H9 (cell line): ENCODE results near the gene SCUBE1. TPM values are rescaled to one million over a fixed set of nuclear protein-coding genes. Genes with fewer than 3 reads are reported as not detected.

ENCODE experiments used
- DNase-seq: peaks from one replicate; pipeline ENCODE4 v3.0.0-alpha.2; 2017
- H2AFZ ChIP-seq: one replicate; pipeline ENCODE4 v1.6.1; 2013; ENCODE audit warnings: mild to moderate bottlenecking, low read length, control low read depth, moderate library complexity
- H2AK5ac ChIP-seq: 2 replicates; pipeline ENCODE4 v1.6.1; 2013; ENCODE audit warnings: low read length, control low read depth, mixed read lengths; ENCODE audit not compliant: insufficient read length
- H2BK120ac ChIP-seq: one replicate; pipeline ENCODE4 v1.6.1; 2013; ENCODE audit warnings: low read depth, mild to moderate bottlenecking, low read length, control low read depth, inconsistent platforms; ENCODE audit not compliant: poor library complexity, severe bottlenecking
- H2BK12ac ChIP-seq: 2 replicates; pipeline ENCODE4 v1.6.1; 2013; ENCODE audit warnings: low read length, control low read depth, mixed read lengths, low read depth; ENCODE audit not compliant: insufficient read length
- H2BK15ac ChIP-seq: 2 replicates; pipeline ENCODE4 v1.6.1; 2013; ENCODE audit warnings: low read depth, low read length, control low read depth
- H2BK20ac ChIP-seq: one replicate; pipeline ENCODE4 v1.6.1; 2013; ENCODE audit warnings: low read depth, mild to moderate bottlenecking, low read length, control low read depth, inconsistent platforms; ENCODE audit not compliant: poor library complexity, severe bottlenecking
- H2BK5ac ChIP-seq: 2 replicates; pipeline ENCODE4 v1.6.1; 2013; ENCODE audit warnings: low read length, control low read depth, mixed read lengths; ENCODE audit not compliant: insufficient read length
- H3K14ac ChIP-seq: 2 replicates; pipeline ENCODE4 v1.6.1; 2013; ENCODE audit warnings: low read length, control low read depth; ENCODE audit not compliant: insufficient read depth
- H3K18ac ChIP-seq: 2 replicates; pipeline ENCODE4 v1.6.1; 2013; ENCODE audit warnings: low read depth, mild to moderate bottlenecking, mixed read lengths, low read length, control low read depth; ENCODE audit not compliant: insufficient read length
- H3K23ac ChIP-seq: 2 replicates; pipeline ENCODE4 v1.6.1; 2013; ENCODE audit warnings: low read length, control low read depth, mixed read lengths, low read depth; ENCODE audit not compliant: insufficient read length
- H3K23me2 ChIP-seq: 2 replicates; pipeline ENCODE4 v1.6.1; 2013; ENCODE audit warnings: low read depth, mild to moderate bottlenecking, mixed read lengths, low read length, control low read depth; ENCODE audit not compliant: insufficient read length, poor library complexity, severe bottlenecking
- H3K27ac ChIP-seq: 2 replicates; pipeline ENCODE4 v1.5.1; 2013; ENCODE audit warnings: low read length, control low read depth, mixed read lengths, low read depth; ENCODE audit not compliant: insufficient read length
- H3K27me3 ChIP-seq: 2 replicates; pipeline ENCODE4 v1.6.1; 2013; ENCODE audit warnings: low read length, control low read depth, inconsistent platforms; ENCODE audit not compliant: insufficient read depth
- H3K4ac ChIP-seq: 2 replicates; pipeline ENCODE4 v1.6.1; 2013; ENCODE audit warnings: low read depth, mild to moderate bottlenecking, control low read depth, inconsistent platforms, low read length, moderate library complexity
- H3K4me1 ChIP-seq: 2 replicates; pipeline ENCODE4 v1.6.1; 2013; ENCODE audit warnings: low read length, control low read depth, inconsistent platforms; ENCODE audit not compliant: insufficient read depth
- H3K4me2 ChIP-seq: 2 replicates; pipeline ENCODE4 v1.6.1; 2013; ENCODE audit warnings: low read length, control low read depth, mixed read lengths; ENCODE audit not compliant: insufficient read length, insufficient read depth
- H3K56ac ChIP-seq: 2 replicates; pipeline ENCODE4 v1.6.1; 2013; ENCODE audit warnings: low read depth, mild to moderate bottlenecking, mixed read lengths, low read length, control low read depth; ENCODE audit not compliant: insufficient read length
- H3K79me1 ChIP-seq: 2 replicates; pipeline ENCODE4 v1.6.1; 2013; ENCODE audit warnings: low read depth, mild to moderate bottlenecking, moderate library complexity, low read length, control low read depth, inconsistent platforms; ENCODE audit not compliant: insufficient read depth, poor library complexity, severe bottlenecking
- H3K79me2 ChIP-seq: 2 replicates; pipeline ENCODE4 v1.6.1; 2013; ENCODE audit warnings: low read length, control low read depth, inconsistent platforms; ENCODE audit not compliant: insufficient read depth
- H3K9ac ChIP-seq: 2 replicates; pipeline ENCODE4 v1.6.1; 2013; ENCODE audit warnings: low read length, control low read depth, mixed read lengths; ENCODE audit not compliant: insufficient read length; ENCODE audit errors: extremely low read depth
- H3K9me3 ChIP-seq: one replicate; pipeline ENCODE4 v1.6.1; 2013; ENCODE audit warnings: low read depth, low read length, inconsistent platforms; ENCODE audit not compliant: control insufficient read depth
- H3T11ph ChIP-seq: one replicate; pipeline ENCODE4 v1.6.1; 2013; ENCODE audit warnings: mild to moderate bottlenecking, low read length, control low read depth, inconsistent platforms
- H4K20me1 ChIP-seq: one replicate; pipeline ENCODE4 v1.6.1; 2013; ENCODE audit not compliant: control insufficient read depth, insufficient read length, insufficient read depth
- H4K5ac ChIP-seq: 2 replicates; pipeline ENCODE4 v1.6.1; 2013; ENCODE audit warnings: low read depth, mild to moderate bottlenecking, mixed read lengths, low read length, control low read depth; ENCODE audit not compliant: insufficient read length
- H4K8ac ChIP-seq: replicated peaks from 2 replicates; pipeline ENCODE4 v1.6.1; 2013; ENCODE audit warnings: low read length, control low read depth, mixed read lengths, low read depth; ENCODE audit not compliant: insufficient read length
- H4K91ac ChIP-seq: 2 replicates; pipeline ENCODE4 v1.6.1; 2013; ENCODE audit warnings: low read depth, mild to moderate bottlenecking, moderate library complexity, mixed read lengths, low read length, control low read depth; ENCODE audit not compliant: insufficient read length
- H3K27ac Mint-ChIP-seq, 3 experiments: 2 replicates in 2 of 3; 3 replicates in 1 of 3; pipeline ENCODE4 v1.8.0; 2020 to 2021; ENCODE audit warnings: mixed read lengths in 3 of 3, mild to moderate bottlenecking in 1 of 3, moderate library complexity in 1 of 3
- H3K27me3 Mint-ChIP-seq: 2 replicates; pipeline ENCODE4 v1.8.0; 2021; ENCODE audit warnings: low read depth, mild to moderate bottlenecking, moderate library complexity, mixed read lengths
- H3K36me3 Mint-ChIP-seq, 3 experiments: 2 replicates in 2 of 3; 3 replicates in 1 of 3; pipeline ENCODE4 v1.8.0; 2020 to 2021; ENCODE audit warnings: low read depth in 3 of 3, mixed read lengths in 3 of 3; ENCODE audit not compliant: insufficient read depth in 1 of 3
- H3K4me1 Mint-ChIP-seq, 2 experiments: 2 replicates each; pipeline ENCODE4 v1.8.0; 2020; ENCODE audit warnings: mixed read lengths in 2 of 2
- H3K4me3 Mint-ChIP-seq, 2 experiments: 2 replicates in 1 of 2; 3 replicates in 1 of 2; pipeline ENCODE4 v1.8.0; 2020 to 2021; ENCODE audit warnings: mild to moderate bottlenecking in 2 of 2, mixed read lengths in 2 of 2, moderate library complexity in 1 of 2
- H3K9me3 Mint-ChIP-seq, 2 experiments: 2 replicates in 1 of 2; 3 replicates in 1 of 2; pipeline ENCODE4 v1.8.0; 2020; ENCODE audit warnings: mild to moderate bottlenecking in 2 of 2, mixed read lengths in 2 of 2, moderate library complexity in 1 of 2
- CTCF ChIP-seq: fragments of 200-600 bp; sonication (generic); conservative IDR thresholded peaks from 3 replicates; pipeline ENCODE4 v1.8.0; 2021; ENCODE audit warnings: antibody characterized with exemption, mild to moderate bottlenecking
- WGBS: extraction: QIAGEN DNeasy Blood & Tissue Kit; methylation state at CpG from one replicate; pipeline ENCODE4 v1.1.7; 2013; ENCODE audit warnings: missing lambda C conversion rate, low lambda C conversion rate, mixed read lengths; ENCODE audit not compliant: insufficient read length; ENCODE audit errors: extremely low coverage; 5-methylcytosine and 5-hydroxymethylcytosine counted together
- total RNA-seq: library from RNA; stranded (reverse); gene quantifications from 2 replicates; pipeline ENCODE4 v1.2.1, GENCODE V29; 2021

SCUBE1 gene
- total RNA-seq, 1 experiment from 2014 or later = 1.2 TPM

GRCh38 chr22:43275545-43276317 is 67.4 kb downstream of the SCUBE1 start:
- Histone ChIP-seq H3K18ac (no peak overlapping the region), H4K91ac (no peak overlapping the region), H2AK5ac (no peak overlapping the region), H3K9ac (no peak overlapping the region), H4K8ac (no peak overlapping the region), H3K56ac (no peak overlapping the region), H4K5ac (no peak overlapping the region), H2BK5ac (no peak overlapping the region), H3K14ac (no peak overlapping the region; the same call in 1 of the 2 replicates), H2BK15ac (no peak overlapping the region), H3K4me2 (peak overlapping the region; percentile 40), H4K20me1 (no peaks in the 10 kb centered on the region), H2BK20ac (no peak overlapping the region), H3T11ph (no peak overlapping the region), H3K4me1 (peaks cover 7% of the 10 kb centered on the region; the same call in 1 of the 2 replicates), H3K23ac (no peak overlapping the region), H3K23me2 (no peaks in the 10 kb centered on the region), H2AFZ (no peak overlapping the region), H3K27ac (no peak overlapping the region), H3K79me1 (no peaks in the 10 kb centered on the region), H2BK120ac (no peak overlapping the region), H2BK12ac (no peak overlapping the region), H3K9me3 (no peaks in the 10 kb centered on the region), H3K4ac (no peak overlapping the region), H3K27me3 (no peaks in the 10 kb centered on the region), H3K79me2 (no peaks in the 10 kb centered on the region)
- Mint-ChIP-seq H3K4me3 (peak overlapping the region in 1 of 2 experiments; percentile 18; a peak in 3 of 5 replicates), H3K36me3 (no peaks in the 10 kb centered on the region), H3K9me3 (no peaks in the 10 kb centered on the region), H3K4me1 (peaks cover 25 to 36% of the 10 kb centered on the region in 2 experiments), H3K27ac (peak overlapping the region in 2 of 3 experiments; percentile 12 to 33; a peak in 3 of 7 replicates), H3K27me3 (peaks cover 11% of the 10 kb centered on the region)
- TF ChIP-seq CTCF = no peak
- peak; percentile 69 for DNase-seq
- WGBS = no CpG with 5 or more reads among the region's 19 CpGs
